ENCODE measurements around the gene CCDC92B. TPM values are rescaled to one million over a fixed set of nuclear protein-coding genes. Genes with fewer than 3 reads are reported as not detected.

The CCDC92B gene
- total and polyA plus RNA-seq, 2 of the 13 experiments (the other 11 are each of a cell fraction or from before 2014, with no cell fraction given): not detected

DNA sequence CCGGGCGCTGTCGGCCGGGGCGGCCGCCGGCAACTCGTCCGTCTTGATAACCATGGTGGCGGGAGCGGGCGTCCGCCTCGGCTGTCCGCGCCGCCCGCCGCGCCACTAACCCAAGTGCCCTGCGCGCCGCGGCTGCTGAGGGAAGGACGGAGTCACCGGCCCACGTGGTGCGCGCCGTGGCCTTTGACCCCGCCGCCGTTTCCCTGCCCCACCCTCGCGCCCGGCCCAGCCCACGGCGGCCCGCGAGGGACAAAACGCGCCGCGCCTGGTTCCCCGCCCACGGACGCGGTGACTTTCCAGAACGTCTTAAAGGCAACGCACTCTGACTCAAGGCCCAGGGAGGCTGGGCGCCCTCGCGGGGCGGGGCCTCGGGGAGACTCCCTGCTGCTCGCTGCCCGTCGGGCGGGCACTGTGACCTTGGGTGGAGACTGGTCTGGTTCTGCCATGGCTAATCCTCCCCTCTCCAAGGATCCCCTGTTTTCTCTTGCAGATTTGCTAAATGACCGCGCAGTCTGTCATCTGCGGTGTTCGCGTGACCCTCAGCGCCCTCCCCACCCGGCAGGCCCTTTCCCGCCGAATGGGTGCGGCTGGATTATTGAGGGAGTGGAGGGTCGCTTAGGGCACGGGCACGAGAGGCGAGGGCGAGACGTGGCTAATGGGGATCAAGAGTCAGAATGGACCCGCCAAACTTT lies 37.7 kb downstream of the CCDC92B start, which contains the start of gene CLUH (continued):
- TF ChIP-seq NAIF1 (CRISPR knock-in tag; IDR thresholded peaks at IDR 0.05; ENCODE audit: borderline replicate concordance): no peak
- TF ChIP-seq ZNF891 (CRISPR knock-in tag; IDR thresholded peaks at IDR 0.05): peak; percentile 58
- TF ChIP-seq, protein P1, sequence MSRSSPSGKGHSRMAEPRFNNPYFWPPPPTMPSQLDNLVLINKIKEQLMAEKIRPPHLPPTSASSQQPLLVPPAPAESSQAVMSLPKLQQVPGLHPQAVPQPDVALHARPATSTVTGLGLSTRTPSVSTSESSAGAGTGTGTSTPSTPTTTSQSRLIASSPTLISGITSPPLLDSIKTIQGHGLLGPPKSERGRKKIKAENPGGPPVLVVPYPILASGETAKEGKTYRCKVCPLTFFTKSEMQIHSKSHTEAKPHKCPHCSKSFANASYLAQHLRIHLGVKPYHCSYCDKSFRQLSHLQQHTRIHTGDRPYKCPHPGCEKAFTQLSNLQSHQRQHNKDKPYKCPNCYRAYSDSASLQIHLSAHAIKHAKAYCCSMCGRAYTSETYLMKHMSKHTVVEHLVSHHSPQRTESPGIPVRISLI (CRISPR knock-in tag; IDR thresholded peaks at IDR 0.05; ENCODE audit: borderline replicate concordance): peak; percentile 13; the same call in 1 of the 2 replicates
- TF ChIP-seq ZNF543 (CRISPR knock-in tag; IDR thresholded peaks at IDR 0.05): no peak
- TF ChIP-seq ZNF766 (CRISPR knock-in tag; IDR thresholded peaks at IDR 0.05; ENCODE audit: borderline replicate concordance): no peak
- peak; percentile 79 for TF ChIP-seq ESRRA (CRISPR knock-in tag; IDR thresholded peaks at IDR 0.05; ENCODE audit: low read depth)
- TF ChIP-seq, protein P2, sequence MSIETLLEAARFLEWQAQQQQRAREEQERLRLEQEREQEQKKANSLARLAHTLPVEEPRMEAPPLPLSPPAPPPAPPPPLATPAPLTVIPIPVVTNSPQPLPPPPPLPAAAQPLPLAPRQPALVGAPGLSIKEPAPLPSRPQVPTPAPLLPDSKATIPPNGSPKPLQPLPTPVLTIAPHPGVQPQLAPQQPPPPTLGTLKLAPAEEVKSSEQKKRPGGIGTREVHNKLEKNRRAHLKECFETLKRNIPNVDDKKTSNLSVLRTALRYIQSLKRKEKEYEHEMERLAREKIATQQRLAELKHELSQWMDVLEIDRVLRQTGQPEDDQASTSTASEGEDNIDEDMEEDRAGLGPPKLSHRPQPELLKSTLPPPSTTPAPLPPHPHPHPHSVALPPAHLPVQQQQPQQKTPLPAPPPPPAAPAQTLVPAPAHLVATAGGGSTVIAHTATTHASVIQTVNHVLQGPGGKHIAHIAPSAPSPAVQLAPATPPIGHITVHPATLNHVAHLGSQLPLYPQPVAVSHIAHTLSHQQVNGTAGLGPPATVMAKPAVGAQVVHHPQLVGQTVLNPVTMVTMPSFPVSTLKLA (IDR thresholded peaks at IDR 0.05): peak; percentile 42; the same call in 1 of the 2 replicates
- no peak; the same call in 1 of the 2 replicates for TF ChIP-seq ZNF724P (CRISPR knock-in tag; IDR thresholded peaks at IDR 0.05; ENCODE audit: borderline replicate concordance)
- no peak for TF ChIP-seq CCAR2 (optimal IDR thresholded peaks at IDR 0.05; ENCODE audit: low read depth, low read length)
- no peak for TF ChIP-seq LCORL (IDR thresholded peaks at IDR 0.05)
- TF ChIP-seq LCORL (CRISPR knock-in tag; IDR thresholded peaks at IDR 0.05): peak; percentile 47; the same call in 1 of the 2 replicates
- TF ChIP-seq RBM22 (optimal IDR thresholded peaks at IDR 0.05; ENCODE audit: low read length): no peak
- peak; percentile 64; the same call in 1 of the 2 replicates for TF ChIP-seq ZNF12 (CRISPR knock-in tag; IDR thresholded peaks at IDR 0.05)
- peak; percentile 59; the same call in 1 of the 2 replicates for TF ChIP-seq IRX3 (CRISPR knock-in tag; IDR thresholded peaks at IDR 0.05; ENCODE audit: borderline replicate concordance, low read depth)
- 0 out of 2 replicates have a peak, but pooled peaks have one; percentile 39 for TF ChIP-seq HOXA5 (CRISPR knock-in tag; IDR thresholded peaks at IDR 0.05)
- TF ChIP-seq, protein P3, sequence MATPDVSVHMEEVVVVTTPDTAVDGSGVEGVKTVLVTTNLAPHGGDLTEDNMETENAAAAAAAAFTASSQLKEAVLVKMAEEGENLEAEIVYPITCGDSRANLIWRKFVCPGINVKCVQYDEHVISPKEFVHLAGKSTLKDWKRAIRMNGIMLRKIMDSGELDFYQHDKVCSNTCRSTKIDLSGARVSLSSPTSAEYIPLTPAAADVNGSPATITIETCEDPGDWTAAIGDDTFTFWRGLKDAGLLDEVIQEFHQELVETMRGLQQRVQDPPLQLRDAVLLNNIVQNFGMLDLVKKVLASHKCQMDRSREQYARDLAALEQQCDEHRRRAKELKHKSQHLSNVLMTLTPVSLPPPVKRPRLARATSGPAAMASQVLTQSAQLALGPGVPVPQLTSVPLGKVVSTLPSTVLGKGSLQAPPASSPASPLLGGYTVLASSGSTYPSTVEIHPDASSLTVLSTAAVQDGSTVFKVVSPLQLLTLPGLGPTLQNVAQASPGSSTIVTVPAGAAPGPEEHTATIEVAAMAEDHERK (CRISPR knock-in tag; IDR thresholded peaks at IDR 0.05; ENCODE audit: low read depth): peak; percentile 90
- TF ChIP-seq, protein P4, sequence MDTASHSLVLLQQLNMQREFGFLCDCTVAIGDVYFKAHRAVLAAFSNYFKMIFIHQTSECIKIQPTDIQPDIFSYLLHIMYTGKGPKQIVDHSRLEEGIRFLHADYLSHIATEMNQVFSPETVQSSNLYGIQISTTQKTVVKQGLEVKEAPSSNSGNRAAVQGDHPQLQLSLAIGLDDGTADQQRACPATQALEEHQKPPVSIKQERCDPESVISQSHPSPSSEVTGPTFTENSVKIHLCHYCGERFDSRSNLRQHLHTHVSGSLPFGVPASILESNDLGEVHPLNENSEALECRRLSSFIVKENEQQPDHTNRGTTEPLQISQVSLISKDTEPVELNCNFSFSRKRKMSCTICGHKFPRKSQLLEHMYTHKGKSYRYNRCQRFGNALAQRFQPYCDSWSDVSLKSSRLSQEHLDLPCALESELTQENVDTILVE (CRISPR knock-in tag; IDR thresholded peaks at IDR 0.05): peak; percentile 54; the same call in 1 of the 2 replicates
- no peak for TF ChIP-seq ELF1 (CRISPR knock-in tag; IDR thresholded peaks at IDR 0.05)
- TF ChIP-seq, protein P5, sequence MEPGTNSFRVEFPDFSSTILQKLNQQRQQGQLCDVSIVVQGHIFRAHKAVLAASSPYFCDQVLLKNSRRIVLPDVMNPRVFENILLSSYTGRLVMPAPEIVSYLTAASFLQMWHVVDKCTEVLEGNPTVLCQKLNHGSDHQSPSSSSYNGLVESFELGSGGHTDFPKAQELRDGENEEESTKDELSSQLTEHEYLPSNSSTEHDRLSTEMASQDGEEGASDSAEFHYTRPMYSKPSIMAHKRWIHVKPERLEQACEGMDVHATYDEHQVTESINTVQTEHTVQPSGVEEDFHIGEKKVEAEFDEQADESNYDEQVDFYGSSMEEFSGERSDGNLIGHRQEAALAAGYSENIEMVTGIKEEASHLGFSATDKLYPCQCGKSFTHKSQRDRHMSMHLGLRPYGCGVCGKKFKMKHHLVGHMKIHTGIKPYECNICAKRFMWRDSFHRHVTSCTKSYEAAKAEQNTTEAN (CRISPR knock-in tag; conservative IDR thresholded peaks at IDR 0.05): peak; percentile 63; the same call in 1 of the 2 replicates
- TF ChIP-seq NFE2L1 (CRISPR knock-in tag; IDR thresholded peaks at IDR 0.05; ENCODE audit: borderline replicate concordance): no peak
